B cell (primary cell): ENCODE data around the gene B3GALNT1. TPM values are rescaled to one million over a fixed set of nuclear protein-coding genes. Genes with fewer than 3 reads are reported as not detected.

Source experiments
- ATAC-seq: fragments of 200-7000 bp; cut with Tn5 transposase; one replicate; pipeline ENCODE4 v1.10.0; 2021; ENCODE audit warnings: low read depth, mild to moderate bottlenecking, moderate number of reproducible peaks, moderate library complexity
- CTCF ChIA-PET: fragments of 350-600 bp; sonication (Branson Sonifier 250); formaldehyde crosslinking; loops from one replicate; lab custom pipeline; 2021; ENCODE audit warnings: antibody characterized with exemption, inconsistent platforms; lab: Charles Lee
- POLR2A ChIA-PET: fragments of 350-600 bp; sonication (Branson Sonifier 250); formaldehyde crosslinking; loops from one replicate; lab custom pipeline; 2021; ENCODE audit warnings: antibody characterized with exemption; lab: Charles Lee
- DNase-seq: peaks from one replicate; pipeline ENCODE4 v3.0.0; 2013
- H2AFZ ChIP-seq: 2 replicates; pipeline ENCODE4 v1.6.1; 2012; ENCODE audit warnings: mild to moderate bottlenecking, low read depth, low read length; ENCODE audit not compliant: insufficient read depth, poor library complexity, severe bottlenecking
- H3K27ac ChIP-seq, 2 donors: 1 replicate in 1 of 2; 2 replicates in 1 of 2; pipeline ENCODE4 v1.5.1; 2012 to 2013; ENCODE audit warnings: low read length in 2 of 2, mild to moderate bottlenecking in 2 of 2, moderate library complexity in 1 of 2
- H3K27me3 ChIP-seq, 4 experiments: fragments of 200-600 bp in 1 of 4; sonication (generic) in 1 of 4; replicated peaks in 1 of 4; 1 replicate in 2 of 4; 2 replicates in 2 of 4; pipeline versions ENCODE4 v1.6.1 to v1.7.0; 2013 to 2016; ENCODE audit warnings: low read length in 3 of 4, mild to moderate bottlenecking in 2 of 4, mixed read lengths in 1 of 4, moderate library complexity in 1 of 4; ENCODE audit not compliant: insufficient read depth in 4 of 4, control insufficient read depth in 3 of 4; ENCODE audit errors: control extremely low read depth in 1 of 4
- H3K36me3 ChIP-seq, 2 experiments: replicated peaks in 1 of 2; 1 replicate in 1 of 2; 2 replicates in 1 of 2; pipeline versions ENCODE4 v1.6.1 to v1.7.1; 2013; ENCODE audit warnings: low read length in 1 of 2; ENCODE audit not compliant: insufficient read depth in 2 of 2, control insufficient read depth in 1 of 2; ENCODE audit errors: control extremely low read depth in 1 of 2, extremely low read depth in 1 of 2
- H3K4me1 ChIP-seq, 2 donors: fragments of 200-600 bp in 1 of 2; sonication (generic) in 1 of 2; 1 replicate in 1 of 2; 2 replicates in 1 of 2; pipeline versions ENCODE4 v1.5.1 to v1.6.1; 2013 to 2017; ENCODE audit warnings: low read length in 2 of 2; ENCODE audit not compliant: control insufficient read depth in 2 of 2, insufficient read depth in 2 of 2
- H3K4me2 ChIP-seq: replicated peaks from 2 replicates; pipeline ENCODE3; 2012; ENCODE audit warnings: mild to moderate bottlenecking, low read depth, low read length; ENCODE audit not compliant: poor library complexity, severe bottlenecking
- H3K4me3 ChIP-seq, 5 experiments: fragments of 200-600 bp in 1 of 5; sonication (generic) in 1 of 5; 1 replicate in 3 of 5; 2 replicates in 2 of 5; pipeline versions ENCODE4 v1.5.1 to v1.7.0; 2011 to 2016; ENCODE audit warnings: low read length in 4 of 5, mild to moderate bottlenecking in 4 of 5, low read depth in 2 of 5, control low read depth in 1 of 5, moderate library complexity in 1 of 5; ENCODE audit not compliant: insufficient read depth in 1 of 5; ENCODE audit errors: control extremely low read depth in 1 of 5, extremely low read depth in 1 of 5
- H3K79me2 ChIP-seq: fragments of 200-600 bp; sonication (generic); one replicate; pipeline ENCODE4 v1.6.0; 2016; ENCODE audit warnings: low read length; ENCODE audit not compliant: control insufficient read depth, insufficient read depth
- H3K9ac ChIP-seq: fragments of 200-600 bp; sonication (generic); 2 replicates; pipeline ENCODE4 v1.6.1; 2017; ENCODE audit warnings: mild to moderate bottlenecking, low read length, moderate library complexity
- H3K9me3 ChIP-seq, 3 donors: one replicate each; pipeline versions ENCODE4 v1.6.1 to v1.7.1; 2013; ENCODE audit warnings: low read length in 2 of 3; ENCODE audit not compliant: control insufficient read depth in 2 of 3, insufficient read depth in 1 of 3; ENCODE audit errors: control extremely low read depth in 1 of 3
- H4K20me1 ChIP-seq: 2 replicates; pipeline ENCODE4 v1.6.0; 2012; ENCODE audit warnings: mild to moderate bottlenecking, low read length; ENCODE audit not compliant: insufficient read depth, control insufficient read depth, poor library complexity, severe bottlenecking
- H3K27ac Mint-ChIP-seq: one replicate; pipeline ENCODE4 v1.8.0; 2021; ENCODE audit warnings: mixed read lengths
- H3K27me3 Mint-ChIP-seq: one replicate; pipeline ENCODE4 v1.8.0; 2021; ENCODE audit warnings: mixed read lengths
- H3K4me1 Mint-ChIP-seq: one replicate; pipeline ENCODE4 v1.8.0; 2021; ENCODE audit warnings: mixed read lengths
- H3K4me3 Mint-ChIP-seq: one replicate; pipeline ENCODE4 v1.8.0; 2021; ENCODE audit warnings: mixed read lengths
- H3K9me3 Mint-ChIP-seq: one replicate; pipeline ENCODE4 v1.8.0; 2022; ENCODE audit warnings: mixed read lengths; ENCODE audit not compliant: insufficient read depth
- EZH2 ChIP-seq: IDR thresholded peaks from 2 replicates; pipeline ENCODE4 v1.6.1; 2012; ENCODE audit warnings: borderline replicate concordance, low read depth, mild to moderate bottlenecking, moderate library complexity, low read length; ENCODE audit not compliant: insufficient read depth, poor library complexity, severe bottlenecking
- WGBS: methylation state at CpG from one replicate; pipeline ENCODE4 v1.1.5; 2013; ENCODE audit warnings: missing lambda C conversion rate; ENCODE audit not compliant: insufficient coverage; 5-methylcytosine and 5-hydroxymethylcytosine counted together
- intact Hi-C: fragments of 100-400 bp; cut with micrococcal nuclease; formaldehyde crosslinking; loops from one replicate; pipeline ENCODE4 v1.10.0; 2022
- polyA plus RNA-seq: library from polyadenylated mRNA; depleted of rRNA; stranded (reverse); fragments of >200 nt; gene quantifications from 2 replicates; pipeline ENCODE4 v1.2.3, GENCODE V29; 2012
- total RNA-seq, 2 donors: library from RNA; stranded (reverse); fragments of 120-200 nt in 1 of 2; gene quantifications; 1 replicate in 1 of 2; 2 replicates in 1 of 2; pipeline versions ENCODE4 v1.2.3 to v1.2.4, GENCODE V29; 2013 to 2022
- TF ChIP-seq, protein P1 (sequence below): fragments of 200-600 bp; IDR thresholded peaks from one replicate; pipeline ENCODE4 v1.8.0; 2022; ENCODE audit warnings: antibody characterized with exemption, mild to moderate bottlenecking

The B3GALNT1 gene
- total and polyA plus RNA-seq, 2 donors (not counting 1 experiment from before 2014, with no cell fraction given) = 0.28 to 6.4 TPM

DNA sequence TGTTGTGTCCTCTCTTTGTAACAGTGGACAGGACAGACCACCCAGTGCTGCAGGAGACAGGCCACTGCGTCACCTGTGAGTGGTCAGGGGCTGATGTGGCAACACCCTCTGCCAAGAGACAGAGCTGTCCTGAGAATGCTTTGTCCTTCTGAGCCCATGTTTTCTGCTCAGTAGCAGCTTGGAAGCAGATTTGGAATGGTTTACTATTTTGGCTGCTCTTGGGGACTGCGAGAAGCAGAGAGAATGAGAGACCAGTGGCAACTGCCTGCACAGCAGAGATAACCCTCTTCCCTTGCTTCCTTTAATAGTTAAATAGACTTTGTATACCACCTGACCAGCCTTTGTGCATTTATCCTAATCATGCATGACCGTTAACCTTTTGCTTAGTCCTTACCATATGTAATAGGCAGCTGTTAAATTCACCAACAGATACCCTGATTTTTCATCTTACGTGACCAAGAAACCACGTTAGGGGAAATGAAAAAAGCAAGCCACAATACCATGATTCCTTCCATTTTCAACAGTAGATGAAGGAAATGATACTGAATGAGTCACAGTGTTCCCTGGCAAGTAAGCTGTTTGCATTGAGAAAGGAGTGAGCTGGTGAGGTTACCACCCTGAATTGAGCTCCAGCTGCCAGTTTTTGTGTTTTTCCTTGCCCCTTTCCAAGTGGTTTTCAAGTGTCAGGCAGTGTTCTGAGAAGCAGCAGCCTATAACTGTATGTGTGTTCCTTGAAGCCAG is 35.5 kb downstream of the B3GALNT1 start:
- peaks cover 46% of the 10 kb centered on the region for H3K4me1 Mint-ChIP-seq
- H3K27me3 ChIP-seq = no peaks in the 10 kb centered on the region
- H3K9ac ChIP-seq = peak overlapping the region; percentile 28
- H3K9me3 Mint-ChIP-seq = no peaks in the 10 kb centered on the region
- peak overlapping the region; percentile 48 for H3K4me2 ChIP-seq
- no peak overlapping the region for H3K4me3 ChIP-seq
- no peaks in the 10 kb centered on the region for H3K9me3 ChIP-seq
- H3K79me2 ChIP-seq = no peaks in the 10 kb centered on the region
- ChIA-PET POLR2A (no interaction called here), CTCF (interaction anchor here (0.8 kb wide), 1 partner anchor 13 kb away, joined by 4 read pairs; no protein-coding TSS in a partner anchor)
- H3K27ac Mint-ChIP-seq = peak overlapping the region; percentile 73
- intact Hi-C loops = loop anchor here (5.0 to 10.0 kb wide), 3 partner anchors 32 to 315 kb away; partner anchors contain the start of genes B3GALNT1 and PPM1L
- 31% methylated on average over 3 of the region's 5 CpGs for WGBS
- DNase-seq (peak; percentile 63), ATAC-seq (peak; percentile 92)
- peak overlapping the region in 1 of 2 donors; percentile 45 for H3K27ac ChIP-seq
- peaks cover 39 to 43% of the 10 kb centered on the region in 2 donors for H3K4me1 ChIP-seq
- H3K4me3 Mint-ChIP-seq = peak overlapping the region; percentile 64
- no peaks in the 10 kb centered on the region for H4K20me1 ChIP-seq
- H3K36me3 ChIP-seq = no peaks in the 10 kb centered on the region
- no peak overlapping the region for H2AFZ ChIP-seq
- no peaks in the 10 kb centered on the region for H3K27me3 Mint-ChIP-seq
- TF ChIP-seq EZH2 = no peak
- TF ChIP-seq, protein P1, sequence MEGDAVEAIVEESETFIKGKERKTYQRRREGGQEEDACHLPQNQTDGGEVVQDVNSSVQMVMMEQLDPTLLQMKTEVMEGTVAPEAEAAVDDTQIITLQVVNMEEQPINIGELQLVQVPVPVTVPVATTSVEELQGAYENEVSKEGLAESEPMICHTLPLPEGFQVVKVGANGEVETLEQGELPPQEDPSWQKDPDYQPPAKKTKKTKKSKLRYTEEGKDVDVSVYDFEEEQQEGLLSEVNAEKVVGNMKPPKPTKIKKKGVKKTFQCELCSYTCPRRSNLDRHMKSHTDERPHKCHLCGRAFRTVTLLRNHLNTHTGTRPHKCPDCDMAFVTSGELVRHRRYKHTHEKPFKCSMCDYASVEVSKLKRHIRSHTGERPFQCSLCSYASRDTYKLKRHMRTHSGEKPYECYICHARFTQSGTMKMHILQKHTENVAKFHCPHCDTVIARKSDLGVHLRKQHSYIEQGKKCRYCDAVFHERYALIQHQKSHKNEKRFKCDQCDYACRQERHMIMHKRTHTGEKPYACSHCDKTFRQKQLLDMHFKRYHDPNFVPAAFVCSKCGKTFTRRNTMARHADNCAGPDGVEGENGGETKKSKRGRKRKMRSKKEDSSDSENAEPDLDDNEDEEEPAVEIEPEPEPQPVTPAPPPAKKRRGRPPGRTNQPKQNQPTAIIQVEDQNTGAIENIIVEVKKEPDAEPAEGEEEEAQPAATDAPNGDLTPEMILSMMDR = no peak

GRCh38 chr3:161067335-161067734 is 37.8 kb downstream of the B3GALNT1 start:
- peak overlapping the region; percentile 1 for H3K4me2 ChIP-seq
- TF ChIP-seq, protein P1 = no peak
- no peak for TF ChIP-seq EZH2
- ATAC-seq = no peak
- peak overlapping the region; percentile 15 for H3K27ac Mint-ChIP-seq
- peaks cover 46% of the 10 kb centered on the region for H3K4me1 Mint-ChIP-seq
- no peak overlapping the region for H3K27ac ChIP-seq
- H3K36me3 ChIP-seq = no peaks in the 10 kb centered on the region
- no peak overlapping the region for H3K4me3 ChIP-seq
- WGBS = 100% methylated on average over 1 of the region's 1 CpG
- H3K79me2 ChIP-seq = no peaks in the 10 kb centered on the region
- POLR2A ChIA-PET = interaction anchor here (1.3 kb wide), 1 partner anchor 114 kb away, joined by 4 read pairs; no protein-coding TSS in a partner anchor
- H3K4me3 Mint-ChIP-seq = peak overlapping the region; percentile 12
- H2AFZ ChIP-seq = no peak overlapping the region
- no peaks in the 10 kb centered on the region for H3K9me3 ChIP-seq
- H3K27me3 ChIP-seq = no peaks in the 10 kb centered on the region
- intact Hi-C loops = no loop called here
- H3K27me3 Mint-ChIP-seq = no peaks in the 10 kb centered on the region
- H3K9ac ChIP-seq = no peak overlapping the region
- CTCF ChIA-PET = no interaction called here
- no peaks in the 10 kb centered on the region for H4K20me1 ChIP-seq
- DNase-seq = no peak
- H3K9me3 Mint-ChIP-seq = no peaks in the 10 kb centered on the region
- H3K4me1 ChIP-seq = peaks cover 39 to 43% of the 10 kb centered on the region in 2 donors
